Transverse colon (tissue), 4 donors: Measurements from ENCODE around the gene KRT40.

ENCODE experiments used
- CTCF ChIP-seq, 5 experiments: fragments of 200-600 bp in 3 of 5; fragments of 450-650 bp in 2 of 5; sonication (generic) in 3 of 5; IDR thresholded peaks; 1 replicate in 2 of 5; 2 replicates in 3 of 5; pipeline ENCODE4 v1.5.1; 2016 to 2017; ENCODE audit warnings: antibody characterized with exemption in 5 of 5, inconsistent platforms in 3 of 5, mild to moderate bottlenecking in 2 of 5, moderate library complexity in 1 of 5
- EP300 ChIP-seq: sonication (generic); formaldehyde crosslinking; IDR thresholded peaks from one replicate; pipeline ENCODE4 v1.6.1; 2017; ENCODE audit warnings: antibody characterized with exemption, low read depth
- POLR2A ChIP-seq: fragments of 450-650 bp; IDR thresholded peaks from one replicate; pipeline ENCODE4 v1.6.1; 2016; ENCODE audit warnings: antibody characterized with exemption, mild to moderate bottlenecking, moderate library complexity
- POLR2AphosphoS5 ChIP-seq, 3 donors: sonication (generic); formaldehyde crosslinking; IDR thresholded peaks; one replicate each; pipeline ENCODE4 v1.6.1; 2016; ENCODE audit warnings: antibody characterized with exemption in 3 of 3

GRCh38 chr17:41013181-41013580, 29.1 kb upstream of the KRT40 start:
- TF ChIP-seq CTCF (IDR thresholded peaks at IDR 0.05), result no peak
- TF ChIP-seq POLR2A, result no peak
- TF ChIP-seq POLR2AphosphoS5 (IDR thresholded peaks at IDR 0.05), result no peak
- no peak for TF ChIP-seq EP300
